ENCODE data around the gene SYNC. TPM values are rescaled to one million over a fixed set of nuclear protein-coding genes. Genes with fewer than 3 reads are reported as not detected.
A peak's percentile ranks its signal among the peaks of the same experiment; 100 is the strongest.
"Not testable (repeated sequence)": the region's sequence is repeated elsewhere in the genome, so short reads cannot be mapped to it uniquely, and the experiment has no call there.

SYNC gene
- total RNA-seq, 1 donor from 2014 or later, result 17.6 TPM

GRCh38 chr1:32724678-32725614 lies 22.4 kb upstream of the SYNC start:
- DNase-seq (ENCODE audit: extremely low read depth, low read depth, low spot score), result peak; percentile 39

GRCh38 chr1:32719681-32720275 lies 17.2 kb upstream of the SYNC start:
- DNase-seq (ENCODE audit: extremely low read depth, low read depth, low spot score), result no peak

GRCh38 chr1:32718527-32718926 lies 16.0 kb upstream of the SYNC start:
- no peak for DNase-seq (ENCODE audit: extremely low read depth, low read depth, low spot score)

GRCh38 chr1:32718036-32718435 lies 15.5 kb upstream of the SYNC start:
- DNase-seq (ENCODE audit: extremely low read depth, low read depth, low spot score), result no peak

DNA sequence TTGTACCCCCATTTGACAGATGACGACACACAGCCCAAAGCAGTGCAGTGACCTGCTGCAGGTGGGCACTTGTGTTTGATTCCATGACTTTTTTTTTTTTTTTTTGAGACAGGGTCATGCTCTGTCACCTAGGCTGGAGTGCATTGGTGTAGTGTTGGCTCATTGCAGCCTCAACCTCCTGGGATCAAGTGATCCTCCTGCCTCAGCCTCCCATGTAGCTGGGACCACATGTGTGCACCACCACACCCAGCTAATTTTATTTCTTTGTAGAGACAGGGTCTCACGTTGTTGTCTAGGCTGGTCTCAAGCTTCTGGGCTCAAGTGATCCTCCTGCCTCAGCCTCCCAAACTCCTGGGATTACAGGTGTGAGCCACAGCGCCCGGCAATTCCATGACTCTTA lies 14.9 kb upstream of the SYNC start:
- no peak for DNase-seq (ENCODE audit: extremely low read depth, low read depth, low spot score)

DNA sequence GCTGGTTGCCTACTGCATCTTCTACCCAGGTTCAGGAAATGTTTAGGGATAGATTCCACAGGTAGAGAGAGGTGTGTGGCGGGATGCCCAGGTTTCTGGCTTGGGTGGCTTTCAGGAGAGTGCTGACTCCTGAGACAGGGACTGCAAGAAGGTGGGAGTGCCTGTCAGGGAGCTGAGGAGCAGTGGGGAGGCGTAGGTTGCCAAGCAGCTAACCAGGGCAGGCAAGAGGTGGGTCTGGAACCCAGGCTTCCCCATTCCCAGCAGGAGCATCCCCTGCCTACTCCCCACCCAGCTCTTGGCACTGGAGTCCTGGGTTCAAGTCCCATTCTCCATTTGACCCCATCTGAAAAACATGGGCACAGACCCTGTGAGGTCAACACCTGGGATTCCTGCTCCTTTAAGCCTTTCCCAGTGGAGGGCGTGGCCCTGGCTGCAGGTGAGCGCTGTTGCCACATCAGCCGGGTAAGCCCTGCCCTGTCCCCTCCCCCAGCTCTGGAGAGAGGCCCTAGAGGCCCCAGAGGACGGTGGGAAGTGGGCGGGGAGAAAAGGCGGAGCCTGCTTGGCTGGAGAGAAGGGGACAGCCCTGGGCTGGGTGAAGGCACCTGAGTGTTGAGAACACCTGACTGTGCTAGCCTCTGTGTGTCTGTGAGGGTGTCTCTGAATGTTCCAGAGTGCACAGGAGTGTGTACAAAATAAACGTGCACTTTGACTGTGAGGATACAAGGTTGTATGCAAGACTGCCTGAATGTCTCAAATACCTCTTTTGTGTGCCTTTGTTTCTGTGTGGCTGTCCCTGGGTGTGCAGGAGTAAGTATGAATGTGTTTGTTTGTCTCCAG lies 14.0 kb upstream of the SYNC start:
- DNase-seq (ENCODE audit: extremely low read depth, low read depth, low spot score), result no peak

- DNase-seq (ENCODE audit: extremely low read depth, low read depth, low spot score), result no peak
These were observed 13.3 kb upstream of the SYNC start for GRCh38 chr1:32715901-32716311.

GRCh38 chr1:32714277-32714676 lies 11.7 kb upstream of the SYNC start:
- DNase-seq (ENCODE audit: extremely low read depth, low read depth, low spot score), result no peak

- DNase-seq (ENCODE audit: extremely low read depth, low read depth, low spot score), result no peak
These were observed 10.5 kb upstream of the SYNC start for GRCh38 chr1:32713081-32713480.

- DNase-seq (ENCODE audit: extremely low read depth, low read depth, low spot score), result not testable (repeated sequence)
These were observed 8.7 kb upstream of the SYNC start for GRCh38 chr1:32711221-32711620.

DNA sequence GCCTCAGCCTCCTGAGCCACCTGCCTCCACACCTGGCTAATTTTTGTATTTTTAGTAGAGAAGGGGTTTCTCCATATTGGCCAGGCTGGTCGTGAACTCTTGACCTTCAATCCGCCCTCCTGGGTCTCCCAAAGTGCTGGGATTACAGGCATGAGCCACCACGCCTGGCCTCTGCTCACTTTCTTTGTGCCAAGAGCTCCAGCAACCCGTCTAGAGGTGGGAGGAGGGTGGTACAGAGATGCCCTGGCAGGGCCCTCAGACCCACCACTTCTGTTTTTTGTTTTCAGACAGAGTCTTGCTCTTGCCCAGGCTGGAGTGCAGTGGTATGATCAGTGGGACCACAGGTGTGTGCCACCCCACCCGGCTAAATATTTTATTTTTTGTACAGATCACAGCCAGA lies 6.9 kb upstream of the SYNC start:
- no peak for DNase-seq (ENCODE audit: extremely low read depth, low read depth, low spot score)

GRCh38 chr1:32709075-32709474 lies 6.5 kb upstream of the SYNC start:
- no peak for DNase-seq (ENCODE audit: extremely low read depth, low read depth, low spot score)

- no peak for DNase-seq (ENCODE audit: extremely low read depth, low read depth, low spot score)
These were observed 3.9 kb upstream of the SYNC start for GRCh38 chr1:32706491-32706890.

GRCh38 chr1:32705516-32705915 lies 2.9 kb upstream of the SYNC start:
- DNase-seq (ENCODE audit: extremely low read depth, low read depth, low spot score), result no peak

DNA sequence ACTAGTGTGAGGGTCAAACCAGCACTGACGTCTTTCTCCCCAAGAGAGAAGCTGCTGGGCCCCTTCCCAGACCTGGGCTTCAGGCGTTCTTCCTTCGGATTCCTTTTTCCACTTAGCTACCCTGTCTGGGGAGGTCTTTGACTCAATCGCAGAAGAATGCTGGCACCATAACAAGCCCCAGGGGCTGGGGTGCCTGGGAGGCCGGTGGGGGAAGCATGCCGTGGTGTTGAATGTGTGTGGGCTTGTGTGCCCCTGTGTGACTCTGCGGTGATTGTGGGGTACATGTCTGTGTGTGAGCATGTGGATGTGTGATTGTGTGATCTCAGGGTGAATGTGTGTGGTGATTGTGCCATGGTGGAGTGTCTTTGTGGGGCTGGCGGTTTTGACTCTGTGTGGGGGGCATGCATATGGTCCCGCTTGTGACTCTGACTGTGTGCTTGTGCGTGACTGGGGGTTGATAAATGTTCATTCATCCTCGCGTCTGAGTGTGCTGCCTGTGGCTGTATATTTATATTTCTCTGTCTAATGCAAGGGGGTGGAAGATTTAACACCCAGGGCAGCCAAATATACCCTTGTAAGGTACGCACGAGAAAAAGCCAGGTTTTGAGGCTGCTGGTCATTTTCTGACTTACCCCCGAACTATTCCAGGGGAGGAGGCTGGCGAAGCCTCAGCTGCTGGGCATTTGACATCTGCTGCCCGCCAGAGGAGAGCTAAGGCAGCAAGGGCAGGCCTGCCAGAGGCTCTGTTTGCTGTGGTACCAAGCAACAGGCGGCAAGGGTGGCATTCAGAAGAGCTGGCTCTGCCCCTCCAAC lies 1.1 kb upstream of the SYNC start:
- no peak for DNase-seq (ENCODE audit: extremely low read depth, low read depth, low spot score)

DNA sequence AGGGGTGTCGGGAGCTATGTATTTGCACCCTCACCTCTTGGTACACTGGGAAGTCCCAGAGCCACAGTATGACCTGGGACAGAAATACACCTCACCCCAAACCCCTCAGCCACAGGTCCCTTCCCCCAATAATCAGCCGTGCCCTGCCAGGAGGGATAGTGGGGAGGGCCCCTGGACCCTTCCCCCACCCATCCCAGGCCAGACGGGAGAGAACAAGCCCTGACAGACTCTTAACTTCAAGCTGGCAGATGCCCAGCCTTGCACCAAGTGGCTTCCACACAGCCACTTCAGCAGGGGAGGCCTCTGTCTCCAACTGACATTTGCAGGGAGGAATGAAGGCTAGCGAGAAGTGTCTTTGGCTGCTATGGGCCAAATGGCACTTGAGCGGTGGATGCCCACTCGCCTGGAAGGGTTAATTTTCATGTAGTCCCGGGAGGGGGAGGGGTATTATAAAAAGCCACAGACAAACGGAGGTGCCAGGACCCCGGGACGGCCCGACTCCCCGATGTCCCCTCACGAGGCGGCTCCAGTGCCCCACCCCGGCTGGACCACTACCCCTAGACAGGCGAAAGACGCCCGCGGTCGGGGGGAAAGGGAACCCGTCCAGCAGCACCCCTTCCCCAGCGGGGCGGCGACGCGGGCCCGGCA lies 495 bp downstream of the SYNC start:
- DNase-seq (ENCODE audit: extremely low read depth, low read depth, low spot score), result no peak

DNA sequence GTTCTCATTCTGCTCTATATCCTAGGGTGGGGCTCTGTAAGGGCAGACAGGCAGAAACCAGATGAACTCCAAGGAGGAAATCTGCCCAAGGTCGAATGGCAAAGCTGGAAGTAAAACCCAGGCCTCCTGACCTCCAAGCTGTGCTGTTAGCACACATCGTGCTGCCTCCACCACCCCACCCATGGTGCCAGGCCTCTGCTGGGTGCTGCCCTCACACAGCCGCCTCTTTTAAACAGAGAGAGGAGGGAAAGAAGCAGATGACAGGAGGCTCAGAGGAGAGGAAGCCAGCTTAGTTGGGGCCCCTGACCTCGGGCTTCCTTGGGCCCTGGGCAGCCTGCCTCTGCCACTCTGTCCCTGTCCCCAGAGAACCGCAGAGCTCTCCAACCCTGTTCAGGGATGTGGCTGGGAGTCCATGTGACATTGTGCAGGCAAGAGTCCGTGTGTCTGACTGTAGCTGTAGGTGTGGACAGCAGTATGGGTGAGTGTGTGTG lies 1.1 kb downstream of the SYNC start:
- no peak for DNase-seq (ENCODE audit: extremely low read depth, low read depth, low spot score)

DNA sequence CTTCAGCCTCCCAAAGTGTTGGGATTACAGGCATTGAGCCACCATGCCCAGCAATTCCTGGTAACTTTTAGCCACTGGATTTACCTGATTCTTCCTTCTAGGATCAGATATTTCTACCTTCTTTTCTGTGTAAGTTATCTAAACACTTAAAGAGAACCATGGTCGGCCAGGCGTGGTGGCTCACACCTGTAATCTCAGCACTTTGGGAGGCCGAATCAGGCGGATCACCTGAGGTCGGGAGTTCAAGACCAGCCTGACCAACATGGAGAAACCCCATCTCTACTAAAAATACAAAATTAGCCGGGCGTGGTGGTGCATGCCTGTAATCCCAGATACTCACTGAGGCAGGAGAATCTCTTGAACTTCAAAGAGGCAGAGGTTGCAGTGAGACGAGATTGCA lies 5.6 kb downstream of the SYNC start:
- DNase-seq (ENCODE audit: extremely low read depth, low read depth, low spot score), result not testable (repeated sequence)

- no peak for DNase-seq (ENCODE audit: extremely low read depth, low read depth, low spot score)
These were observed 6.5 kb downstream of the SYNC start for GRCh38 chr1:32696041-32696440.
